Amniotic epithelial cell (primary cell): ENCODE measurements around the gene ZKSCAN3.
A peak's percentile ranks its signal among the peaks of the same experiment; 100 is the strongest.
"Not testable (repeated sequence)": the region's sequence is repeated elsewhere in the genome, so short reads cannot be mapped to it uniquely, and the experiment has no call there.

ENCODE experiments used
- DNase-seq: peaks from one replicate; pipeline ENCODE4 v3.0.0-alpha.2; 2010; ENCODE audit warnings: low read depth

The ZKSCAN3 gene

GRCh38 chr6:28343898-28344677 lies 5.7 kb upstream of the ZKSCAN3 start:
- no peak for DNase-seq

- DNase-seq = no peak
Observed at GRCh38 chr6:28345201-28345600, 4.5 kb upstream of the ZKSCAN3 start.

- no peak for DNase-seq
Observed at GRCh38 chr6:28347119-28347518, 2.6 kb upstream of the ZKSCAN3 start.

GRCh38 chr6:28349344-28349891 lies 329 bp upstream of the ZKSCAN3 start:
- no peak for DNase-seq

GRCh38 chr6:28351087-28351486 lies 1.3 kb downstream of the ZKSCAN3 start:
- no peak for DNase-seq

- no peak for DNase-seq
Observed at GRCh38 chr6:28351493-28351925, 1.8 kb downstream of the ZKSCAN3 start.

GRCh38 chr6:28353356-28353755 lies 3.6 kb downstream of the ZKSCAN3 start:
- no peak for DNase-seq

- DNase-seq = peak; percentile 30
Observed at GRCh38 chr6:28353981-28354676, 4.4 kb downstream of the ZKSCAN3 start.

- DNase-seq = no peak
Observed at GRCh38 chr6:28354688-28355554, 5.2 kb downstream of the ZKSCAN3 start.

- peak; percentile 74 for DNase-seq
Observed at GRCh38 chr6:28355743-28356665, 6.3 kb downstream of the ZKSCAN3 start.

- DNase-seq = no peak
Observed at GRCh38 chr6:28356666-28357020, 6.9 kb downstream of the ZKSCAN3 start.

GRCh38 chr6:28357036-28357435 lies 7.3 kb downstream of the ZKSCAN3 start:
- peak; percentile 59 for DNase-seq

- not testable (repeated sequence) for DNase-seq
Observed at GRCh38 chr6:28359562-28359961, 9.8 kb downstream of the ZKSCAN3 start.

GRCh38 chr6:28360961-28361360 lies 11.2 kb downstream of the ZKSCAN3 start:
- DNase-seq = no peak

GRCh38 chr6:28365590-28365989 lies 15.8 kb downstream of the ZKSCAN3 start:
- DNase-seq = not testable (repeated sequence)

GRCh38 chr6:28368522-28368921 lies 18.8 kb downstream of the ZKSCAN3 start:
- no peak for DNase-seq

- no peak for DNase-seq
Observed at GRCh38 chr6:28369463-28369862, 19.7 kb downstream of the ZKSCAN3 start.

- DNase-seq = peak; percentile 2
Observed at GRCh38 chr6:28370440-28370839, 20.7 kb downstream of the ZKSCAN3 start.

- DNase-seq = no peak
Observed at GRCh38 chr6:28371280-28371679, 21.5 kb downstream of the ZKSCAN3 start.

- no peak for DNase-seq
Observed at GRCh38 chr6:28371706-28372451, 22.1 kb downstream of the ZKSCAN3 start.
